ENCODE measurements around the gene CCDC8.
"Not testable (repeated sequence)": the region's sequence is repeated elsewhere in the genome, so short reads cannot be mapped to it uniquely, and the experiment has no call there.

CCDC8 gene

DNA sequence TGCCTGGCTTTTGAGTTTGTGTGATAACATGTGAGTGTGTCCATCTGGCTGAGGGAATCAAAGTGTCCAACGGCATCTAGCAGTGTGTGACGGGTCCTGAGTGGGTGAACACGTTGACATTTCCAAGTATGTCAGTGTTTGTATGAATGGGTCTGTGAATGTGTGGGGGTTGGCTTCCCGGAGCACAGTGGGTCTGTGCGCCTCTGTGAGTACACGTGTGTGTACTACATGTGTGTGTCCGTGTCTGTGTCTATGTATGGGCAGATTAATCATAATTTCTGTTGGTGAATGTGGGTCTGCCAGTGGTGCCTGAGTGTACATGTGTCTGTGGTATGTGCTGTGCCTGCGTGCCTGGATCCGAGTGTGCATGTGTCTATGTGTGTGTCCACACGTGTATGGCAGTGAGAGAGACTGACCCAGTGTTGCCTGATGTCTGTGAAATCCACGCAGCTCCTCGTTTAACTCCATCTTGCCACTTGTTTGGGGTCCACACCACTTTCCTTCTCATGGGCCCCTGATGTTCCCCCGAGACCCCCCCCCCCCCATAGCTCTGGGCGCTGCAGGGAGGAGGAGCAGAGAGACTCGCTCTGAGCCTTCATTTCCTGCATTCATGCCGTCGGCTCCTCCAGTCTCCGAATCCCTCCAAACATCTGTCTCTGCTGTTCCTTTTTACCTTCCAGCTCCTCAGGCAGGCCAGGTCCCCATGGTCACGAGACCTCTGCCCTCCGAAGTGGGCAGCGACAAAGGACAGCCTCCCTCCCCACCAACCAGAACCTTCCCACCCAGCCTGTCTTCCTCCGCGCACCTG lies 5.3 kb downstream of the CCDC8 start:
- TF ChIP-seq, protein P1, sequence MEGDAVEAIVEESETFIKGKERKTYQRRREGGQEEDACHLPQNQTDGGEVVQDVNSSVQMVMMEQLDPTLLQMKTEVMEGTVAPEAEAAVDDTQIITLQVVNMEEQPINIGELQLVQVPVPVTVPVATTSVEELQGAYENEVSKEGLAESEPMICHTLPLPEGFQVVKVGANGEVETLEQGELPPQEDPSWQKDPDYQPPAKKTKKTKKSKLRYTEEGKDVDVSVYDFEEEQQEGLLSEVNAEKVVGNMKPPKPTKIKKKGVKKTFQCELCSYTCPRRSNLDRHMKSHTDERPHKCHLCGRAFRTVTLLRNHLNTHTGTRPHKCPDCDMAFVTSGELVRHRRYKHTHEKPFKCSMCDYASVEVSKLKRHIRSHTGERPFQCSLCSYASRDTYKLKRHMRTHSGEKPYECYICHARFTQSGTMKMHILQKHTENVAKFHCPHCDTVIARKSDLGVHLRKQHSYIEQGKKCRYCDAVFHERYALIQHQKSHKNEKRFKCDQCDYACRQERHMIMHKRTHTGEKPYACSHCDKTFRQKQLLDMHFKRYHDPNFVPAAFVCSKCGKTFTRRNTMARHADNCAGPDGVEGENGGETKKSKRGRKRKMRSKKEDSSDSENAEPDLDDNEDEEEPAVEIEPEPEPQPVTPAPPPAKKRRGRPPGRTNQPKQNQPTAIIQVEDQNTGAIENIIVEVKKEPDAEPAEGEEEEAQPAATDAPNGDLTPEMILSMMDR (IDR thresholded peaks at IDR 0.05; ENCODE audit: extremely low read depth, missing control alignments), result no peak
- DNase-seq (ENCODE audit: low spot score), result no peak

DNA sequence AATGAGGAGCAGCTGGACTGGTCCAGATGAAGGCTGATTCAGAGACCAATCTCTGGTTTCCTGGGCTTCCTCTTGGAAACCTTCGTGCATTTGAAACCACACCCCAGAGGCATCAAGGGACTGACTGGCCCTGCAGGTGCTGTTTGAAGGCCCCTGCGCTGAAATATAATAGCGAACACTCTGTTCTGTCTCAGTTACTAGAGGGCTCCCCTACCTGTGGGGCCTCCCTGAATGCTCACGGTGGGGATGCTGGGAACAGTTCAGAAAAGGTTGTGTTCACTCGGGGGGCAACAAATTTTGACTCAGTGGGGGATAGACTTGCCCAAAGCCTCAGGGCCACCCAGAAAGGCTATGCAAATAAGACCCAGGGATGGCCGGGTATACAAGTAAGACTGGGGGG lies 6.4 kb downstream of the CCDC8 start:
- TF ChIP-seq, protein P1 (IDR thresholded peaks at IDR 0.05; ENCODE audit: extremely low read depth, missing control alignments), result no peak
- DNase-seq (ENCODE audit: low spot score), result no peak

DNA sequence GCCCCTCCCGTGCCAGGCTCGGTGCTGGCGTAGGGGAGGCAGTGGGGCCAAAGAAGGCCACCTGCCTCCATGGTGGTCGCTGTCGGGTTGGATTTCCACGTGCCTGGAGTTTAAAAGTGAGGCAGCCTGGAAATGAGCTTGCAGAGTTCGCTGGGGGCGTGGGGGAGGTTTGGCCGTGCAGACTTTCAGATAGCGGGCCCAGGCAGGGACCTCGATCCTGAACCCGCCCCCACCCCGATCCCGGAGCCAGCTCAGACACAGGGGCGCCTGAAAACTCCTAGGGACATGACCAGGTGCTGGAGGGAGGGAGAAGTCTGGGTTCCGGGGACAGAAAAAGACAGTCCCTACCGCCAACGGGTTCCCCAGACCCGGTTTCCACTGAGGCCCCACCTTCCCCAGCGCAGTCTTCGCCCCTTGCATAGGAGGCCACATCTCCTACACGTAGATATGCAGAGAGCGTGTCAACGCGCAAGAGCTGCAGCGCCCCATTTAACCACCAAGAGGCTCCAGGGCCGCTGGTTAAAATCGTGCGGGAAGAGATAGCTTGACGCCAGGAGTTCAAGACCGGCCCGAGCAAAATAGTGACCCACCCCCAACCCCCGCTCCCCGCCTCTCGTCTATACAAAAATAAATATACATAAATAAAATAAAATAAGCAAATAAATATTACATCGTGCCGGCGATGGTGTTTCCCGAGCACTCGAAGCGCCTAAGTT lies 8.5 kb downstream of the CCDC8 start:
- TF ChIP-seq, protein P1 (IDR thresholded peaks at IDR 0.05; ENCODE audit: extremely low read depth, missing control alignments), result no peak
- DNase-seq (ENCODE audit: low spot score), result no peak

DNA sequence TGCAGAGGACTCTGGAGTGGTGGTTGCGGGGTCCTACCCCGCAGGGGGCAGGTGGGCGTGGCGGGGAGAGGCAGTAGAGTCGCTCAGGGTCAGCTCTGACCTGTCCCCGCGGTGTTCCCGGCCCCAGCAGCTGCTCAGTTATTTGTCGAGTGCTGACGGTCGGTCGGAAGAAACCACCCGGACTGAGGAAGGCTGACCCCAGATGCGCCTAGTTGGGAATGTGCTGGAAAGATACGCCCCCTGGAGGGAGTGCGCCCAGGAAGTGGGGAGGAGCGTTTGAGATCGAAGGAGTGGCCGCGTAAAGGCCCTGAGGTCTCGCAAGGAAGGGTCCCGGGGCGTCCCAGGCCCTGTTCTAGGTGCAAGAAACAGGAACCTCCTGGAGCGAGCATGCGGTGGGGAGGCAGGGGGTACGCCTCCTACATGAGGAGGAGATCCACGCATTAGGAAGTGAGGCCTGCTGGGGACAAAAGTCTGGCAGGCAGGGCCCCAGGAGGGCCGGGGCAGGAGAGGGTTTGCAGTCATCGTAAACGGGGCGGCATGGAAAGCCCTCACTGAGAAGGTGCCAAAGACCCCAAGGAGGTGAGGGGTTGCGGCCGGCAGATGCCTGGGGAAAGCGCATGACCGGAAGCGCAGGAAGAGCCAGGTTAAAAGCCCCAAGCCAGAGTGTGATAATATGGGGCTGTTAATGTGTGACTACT lies 9.2 kb downstream of the CCDC8 start:
- TF ChIP-seq, protein P1 (IDR thresholded peaks at IDR 0.05; ENCODE audit: extremely low read depth, missing control alignments), result no peak
- no peak for DNase-seq (ENCODE audit: low spot score)

DNA sequence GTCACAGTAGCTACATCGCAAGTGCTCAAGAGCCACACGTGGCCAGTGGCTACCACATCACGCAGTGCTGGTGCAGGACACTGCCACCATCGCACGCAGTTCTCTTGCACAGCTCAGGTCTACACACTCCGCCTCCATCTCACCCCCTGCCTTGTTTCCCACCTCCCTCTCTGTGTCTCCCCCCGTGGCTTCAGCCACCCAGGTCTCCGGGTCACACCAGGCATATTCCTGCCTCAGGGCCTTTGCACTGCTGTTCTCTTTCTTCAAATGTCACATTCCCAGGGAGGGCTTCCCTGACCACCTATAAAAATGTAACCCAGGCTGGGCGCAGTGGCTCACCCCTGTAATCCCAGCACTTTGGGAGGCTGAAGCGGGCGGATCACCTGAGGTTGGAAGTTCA lies 10.6 kb downstream of the CCDC8 start:
- TF ChIP-seq, protein P1 (IDR thresholded peaks at IDR 0.05; ENCODE audit: extremely low read depth, missing control alignments), result no peak
- DNase-seq (ENCODE audit: low spot score), result no peak

DNA sequence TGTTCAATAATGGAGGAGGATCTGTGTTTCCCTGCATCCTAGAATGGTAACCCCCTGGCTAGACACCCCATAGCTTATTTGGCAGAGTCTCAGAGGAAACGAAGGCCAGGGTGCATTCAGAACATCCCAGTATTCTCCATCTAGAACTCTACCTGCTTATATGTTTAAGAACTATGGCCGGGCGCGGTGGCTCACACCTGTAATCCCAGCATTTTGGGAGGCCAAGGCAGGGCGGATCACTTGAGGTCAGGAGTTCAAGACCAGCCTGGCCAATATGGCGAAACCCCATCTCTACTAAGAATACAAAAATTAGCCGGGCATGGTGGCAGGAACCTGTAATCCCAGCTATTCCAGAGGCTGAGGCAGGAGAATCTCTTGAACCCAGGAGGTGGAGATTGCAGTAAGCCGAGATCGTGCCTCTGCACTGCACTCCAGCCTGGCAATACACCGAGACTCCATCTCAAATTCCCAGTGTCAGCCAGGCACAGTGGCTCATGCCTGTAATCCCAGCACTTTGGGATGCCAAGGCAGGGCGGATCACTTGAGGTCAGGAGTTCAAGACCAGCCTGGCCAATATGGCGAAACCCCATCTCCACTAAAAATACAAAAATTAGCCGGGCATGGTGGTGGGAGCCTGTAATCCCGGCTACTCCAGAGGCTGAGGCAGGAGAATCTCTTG lies 15.4 kb downstream of the CCDC8 start:
- DNase-seq (ENCODE audit: low spot score), result not testable (repeated sequence)

DNA sequence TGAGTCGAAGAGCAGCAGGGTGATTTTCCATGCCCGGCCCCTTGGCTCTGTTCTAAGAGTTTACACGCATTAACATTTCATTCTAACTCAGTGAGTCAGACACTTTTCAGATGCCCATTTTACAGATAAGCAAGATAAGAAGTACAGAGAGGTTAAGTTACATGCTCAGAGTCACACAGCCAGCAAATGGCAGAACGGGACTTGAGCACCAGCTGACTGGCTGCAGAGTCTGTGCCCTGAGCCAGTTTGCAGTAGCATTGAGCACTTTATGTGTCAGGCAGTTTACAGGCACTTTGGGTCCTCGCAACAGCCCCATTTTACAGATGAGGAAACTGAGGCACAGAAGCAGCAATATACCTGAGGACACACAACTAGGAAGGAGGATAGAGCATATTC lies 19.0 kb downstream of the CCDC8 start:
- TF ChIP-seq, protein P1 (IDR thresholded peaks at IDR 0.05; ENCODE audit: extremely low read depth, missing control alignments), result no peak
- DNase-seq (ENCODE audit: low spot score), result no peak

All from GM20000 (cell line).